GM23338 (cell line): ENCODE data around the gene RAB4A. TPM values are rescaled to one million over a fixed set of nuclear protein-coding genes. Genes with fewer than 3 reads are reported as not detected.

Experiments
- ATAC-seq: fragments of 200-7000 bp; cut with Tn5 transposase; 3 replicates; pipeline ENCODE4 v1.9.1; 2020
- DNase-seq: peaks from one replicate; pipeline ENCODE4 v3.0.0-alpha.2; 2015; ENCODE audit warnings: low spot score
- H2AFZ ChIP-seq: fragments of 200-600 bp; sonication (generic); 2 replicates; pipeline ENCODE4 v1.8.0; 2016; ENCODE audit warnings: antibody characterized with exemption, mild to moderate bottlenecking, moderate library complexity
- H3F3A ChIP-seq: fragments of 200-600 bp; sonication (generic); replicated peaks from 2 replicates; pipeline ENCODE4 v1.8.0; 2017; ENCODE audit warnings: antibody characterized with exemption, mixed run types, low read depth
- H3K27ac ChIP-seq: fragments of 200-600 bp; sonication (generic); 2 replicates; pipeline ENCODE4 v1.6.1; 2016; ENCODE audit warnings: low read depth
- H3K27me3 ChIP-seq: fragments of 200-600 bp; sonication (generic); 2 replicates; pipeline ENCODE4 v1.8.0; 2016; ENCODE audit warnings: mild to moderate bottlenecking, mixed run types, moderate library complexity; ENCODE audit not compliant: insufficient read depth
- H3K36me3 ChIP-seq: fragments of 200-600 bp; sonication (generic); 2 replicates; pipeline ENCODE4 v1.8.0; 2016; ENCODE audit warnings: mild to moderate bottlenecking; ENCODE audit not compliant: insufficient read depth
- H3K4me1 ChIP-seq: fragments of 200-600 bp; sonication (generic); 2 replicates; pipeline ENCODE4 v1.8.0; 2016; ENCODE audit warnings: mild to moderate bottlenecking, moderate library complexity; ENCODE audit not compliant: insufficient read depth
- H3K4me2 ChIP-seq: fragments of 200-600 bp; sonication (generic); 2 replicates; pipeline ENCODE4 v1.7.1; 2017; ENCODE audit warnings: mixed run types
- H3K4me3 ChIP-seq: fragments of 200-600 bp; sonication (generic); 2 replicates; pipeline ENCODE4 v1.6.1; 2016; ENCODE audit warnings: mixed run types
- H3K79me2 ChIP-seq: fragments of 200-600 bp; sonication (generic); replicated peaks from 2 replicates; pipeline ENCODE4 v1.8.0; 2017; ENCODE audit warnings: mild to moderate bottlenecking; ENCODE audit not compliant: insufficient read depth
- H3K9me2 ChIP-seq: fragments of 200-600 bp; sonication (generic); 2 replicates; pipeline ENCODE4 v1.8.0; 2017; ENCODE audit not compliant: insufficient read depth
- H4K20me1 ChIP-seq: fragments of 200-600 bp; sonication (generic); replicated peaks from 2 replicates; pipeline ENCODE4 v1.8.0; 2017; ENCODE audit warnings: mild to moderate bottlenecking; ENCODE audit not compliant: insufficient read depth
- H3K27ac Mint-ChIP-seq: 2 replicates; pipeline ENCODE4 v1.8.0; 2020; ENCODE audit warnings: inconsistent platforms, mild to moderate bottlenecking, moderate library complexity, mixed read lengths
- H3K27me3 Mint-ChIP-seq: 3 replicates; pipeline ENCODE4 v1.8.0; 2022; ENCODE audit warnings: low read depth, mild to moderate bottlenecking, moderate library complexity, mixed read lengths, inconsistent platforms; ENCODE audit not compliant: insufficient read depth, poor library complexity
- H3K36me3 Mint-ChIP-seq: 3 replicates; pipeline ENCODE4 v1.8.0; 2021; ENCODE audit warnings: low read depth, mild to moderate bottlenecking, inconsistent platforms, moderate library complexity, mixed read lengths
- H3K4me1 Mint-ChIP-seq: 3 replicates; pipeline ENCODE4 v1.8.0; 2020; ENCODE audit warnings: mild to moderate bottlenecking, inconsistent platforms, mixed read lengths
- H3K4me3 Mint-ChIP-seq: 3 replicates; pipeline ENCODE4 v1.8.0; 2021; ENCODE audit warnings: moderate library complexity, mild to moderate bottlenecking, inconsistent platforms, mixed read lengths
- H3K9me3 Mint-ChIP-seq: 3 replicates; pipeline ENCODE4 v1.8.0; 2020; ENCODE audit warnings: moderate library complexity, mild to moderate bottlenecking, inconsistent platforms, mixed read lengths
- CREB1 ChIP-seq: fragments of 250-450 bp; sonication (Bioruptor Pico); IDR thresholded peaks from 2 replicates; pipeline ENCODE4 v1.5.0; 2020; ENCODE audit warnings: low read depth, mild to moderate bottlenecking, moderate library complexity
- ETS1 ChIP-seq: IDR thresholded peaks from 2 replicates; pipeline ENCODE4 v1.6.1; 2016; ENCODE audit warnings: antibody characterized with exemption
- EZH2phosphoT487 ChIP-seq: fragments of 200-600 bp; sonication (generic); IDR thresholded peaks from one replicate; pipeline ENCODE4 v1.8.1; 2018; ENCODE audit warnings: antibody characterized with exemption; ENCODE audit not compliant: unreplicated experiment
- JUNB ChIP-seq: IDR thresholded peaks from one replicate; pipeline ENCODE4 v1.6.1; 2016; ENCODE audit warnings: antibody characterized with exemption; ENCODE audit not compliant: unreplicated experiment
- NANOG ChIP-seq: IDR thresholded peaks from 2 replicates; pipeline ENCODE4 v1.6.1; 2016; ENCODE audit warnings: antibody characterized with exemption, borderline replicate concordance
- POLR2AphosphoS5 ChIP-seq: IDR thresholded peaks from 2 replicates; pipeline ENCODE4 v1.6.1; 2016; ENCODE audit warnings: antibody characterized with exemption, low read depth
- ZNF114 ChIP-seq: fragments of 250-450 bp; sonication (Bioruptor Pico); IDR thresholded peaks from 2 replicates; pipeline ENCODE4 v1.5.0; 2020; ENCODE audit warnings: mild to moderate bottlenecking, moderate library complexity
- ZNF331 ChIP-seq: fragments of 250-450 bp; sonication (Bioruptor Pico); IDR thresholded peaks from 2 replicates; pipeline ENCODE4 v1.5.0; 2020; ENCODE audit warnings: low read depth, mild to moderate bottlenecking, moderate library complexity
- ZNF462 ChIP-seq: fragments of 250-450 bp; sonication (Bioruptor Pico); IDR thresholded peaks from 2 replicates; pipeline ENCODE4 v1.5.0; 2020; ENCODE audit warnings: mild to moderate bottlenecking, moderate library complexity
- polyA plus RNA-seq: library from polyadenylated mRNA; unstranded; fragments of >200 nt; fragmentation: Nextera tagmentation; extraction: Ambion mirVana; gene quantifications from 2 replicates; pipeline ENCODE4 v1.2.1, GENCODE V29; 2016
- total RNA-seq: library from RNA; depleted of rRNA; stranded (reverse); fragments of >200 nt; shearing (Covaris generic); gene quantifications from 2 replicates; pipeline ENCODE4 v1.2.3, GENCODE V29; 2014
- TF ChIP-seq, protein P1 (sequence below): IDR thresholded peaks from one replicate; pipeline ENCODE4 v1.6.1; 2018; ENCODE audit warnings: antibody characterized with exemption; ENCODE audit not compliant: unreplicated experiment
- TF ChIP-seq, protein P2 (sequence below), 2 experiments: fragments of 200-600 bp in 1 of 2; sonication (generic) in 1 of 2; conservative IDR thresholded peaks; 2 replicates each; pipeline versions ENCODE4 v1.5.1 to v1.6.1; 2016 to 2017; ENCODE audit warnings: antibody characterized with exemption in 2 of 2, low read depth in 2 of 2, mild to moderate bottlenecking in 2 of 2, moderate library complexity in 1 of 2

Gene RAB4A
- total and polyA plus RNA-seq, 2 experiments from 2014 or later, result 37.5 to 50.8 TPM

- H3K4me3 ChIP-seq, result no peak overlapping the region
Observed at GRCh38 chr1:229309074-229309473, 38.2 kb downstream of the RAB4A start.

More at GRCh38 chr1:229309074-229309473, 38.2 kb downstream of the RAB4A start:
- Histone ChIP-seq H3K27me3 (no peaks in the 10 kb centered on the region), H3K9me2 (no peaks in the 10 kb centered on the region), H3K36me3 (0 out of 2 replicates have a peak, but pooled peaks cover 6% of the 10 kb centered on the region), H2AFZ (no peak overlapping the region), H3K79me2 (no peaks in the 10 kb centered on the region), H4K20me1 (peaks cover 5% of the 10 kb centered on the region; the same call in 1 of the 2 replicates), H3K27ac (no peak overlapping the region), H3K4me2 (no peak overlapping the region), H3K4me1 (no peaks in the 10 kb centered on the region), H3F3A (no peaks in the 10 kb centered on the region)
- Mint-ChIP-seq H3K9me3 (no peaks in the 10 kb centered on the region), H3K27me3 (no peaks in the 10 kb centered on the region), H3K36me3 (peaks cover 3% of the 10 kb centered on the region; the same call in 1 of the 3 replicates), H3K4me1 (no peaks in the 10 kb centered on the region), H3K27ac (no peak overlapping the region), H3K4me3 (no peak overlapping the region)
- TF ChIP-seq ETS1 (no peak), ZNF114 (no peak), CREB1 (CRISPR knock-in tag) (no peak), JUNB (no peak), ZNF462 (CRISPR knock-in tag) (no peak), NANOG (no peak), POLR2AphosphoS5 (no peak), ZNF331 (CRISPR knock-in tag) (no peak), EZH2phosphoT487 (no peak)
- TF ChIP-seq, protein P1, sequence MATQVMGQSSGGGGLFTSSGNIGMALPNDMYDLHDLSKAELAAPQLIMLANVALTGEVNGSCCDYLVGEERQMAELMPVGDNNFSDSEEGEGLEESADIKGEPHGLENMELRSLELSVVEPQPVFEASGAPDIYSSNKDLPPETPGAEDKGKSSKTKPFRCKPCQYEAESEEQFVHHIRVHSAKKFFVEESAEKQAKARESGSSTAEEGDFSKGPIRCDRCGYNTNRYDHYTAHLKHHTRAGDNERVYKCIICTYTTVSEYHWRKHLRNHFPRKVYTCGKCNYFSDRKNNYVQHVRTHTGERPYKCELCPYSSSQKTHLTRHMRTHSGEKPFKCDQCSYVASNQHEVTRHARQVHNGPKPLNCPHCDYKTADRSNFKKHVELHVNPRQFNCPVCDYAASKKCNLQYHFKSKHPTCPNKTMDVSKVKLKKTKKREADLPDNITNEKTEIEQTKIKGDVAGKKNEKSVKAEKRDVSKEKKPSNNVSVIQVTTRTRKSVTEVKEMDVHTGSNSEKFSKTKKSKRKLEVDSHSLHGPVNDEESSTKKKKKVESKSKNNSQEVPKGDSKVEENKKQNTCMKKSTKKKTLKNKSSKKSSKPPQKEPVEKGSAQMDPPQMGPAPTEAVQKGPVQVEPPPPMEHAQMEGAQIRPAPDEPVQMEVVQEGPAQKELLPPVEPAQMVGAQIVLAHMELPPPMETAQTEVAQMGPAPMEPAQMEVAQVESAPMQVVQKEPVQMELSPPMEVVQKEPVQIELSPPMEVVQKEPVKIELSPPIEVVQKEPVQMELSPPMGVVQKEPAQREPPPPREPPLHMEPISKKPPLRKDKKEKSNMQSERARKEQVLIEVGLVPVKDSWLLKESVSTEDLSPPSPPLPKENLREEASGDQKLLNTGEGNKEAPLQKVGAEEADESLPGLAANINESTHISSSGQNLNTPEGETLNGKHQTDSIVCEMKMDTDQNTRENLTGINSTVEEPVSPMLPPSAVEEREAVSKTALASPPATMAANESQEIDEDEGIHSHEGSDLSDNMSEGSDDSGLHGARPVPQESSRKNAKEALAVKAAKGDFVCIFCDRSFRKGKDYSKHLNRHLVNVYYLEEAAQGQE, result no peak
- TF ChIP-seq, protein P2, sequence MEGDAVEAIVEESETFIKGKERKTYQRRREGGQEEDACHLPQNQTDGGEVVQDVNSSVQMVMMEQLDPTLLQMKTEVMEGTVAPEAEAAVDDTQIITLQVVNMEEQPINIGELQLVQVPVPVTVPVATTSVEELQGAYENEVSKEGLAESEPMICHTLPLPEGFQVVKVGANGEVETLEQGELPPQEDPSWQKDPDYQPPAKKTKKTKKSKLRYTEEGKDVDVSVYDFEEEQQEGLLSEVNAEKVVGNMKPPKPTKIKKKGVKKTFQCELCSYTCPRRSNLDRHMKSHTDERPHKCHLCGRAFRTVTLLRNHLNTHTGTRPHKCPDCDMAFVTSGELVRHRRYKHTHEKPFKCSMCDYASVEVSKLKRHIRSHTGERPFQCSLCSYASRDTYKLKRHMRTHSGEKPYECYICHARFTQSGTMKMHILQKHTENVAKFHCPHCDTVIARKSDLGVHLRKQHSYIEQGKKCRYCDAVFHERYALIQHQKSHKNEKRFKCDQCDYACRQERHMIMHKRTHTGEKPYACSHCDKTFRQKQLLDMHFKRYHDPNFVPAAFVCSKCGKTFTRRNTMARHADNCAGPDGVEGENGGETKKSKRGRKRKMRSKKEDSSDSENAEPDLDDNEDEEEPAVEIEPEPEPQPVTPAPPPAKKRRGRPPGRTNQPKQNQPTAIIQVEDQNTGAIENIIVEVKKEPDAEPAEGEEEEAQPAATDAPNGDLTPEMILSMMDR (conservative IDR thresholded peaks at IDR 0.05; ENCODE audit: low read depth in 2 of 2), result no peak
- no peak for ATAC-seq
- DNase-seq, result no peak
